ENCODE measurements around the gene TTC34.
"Not testable (repeated sequence)": the region's sequence is repeated elsewhere in the genome, so short reads cannot be mapped to it uniquely, and the experiment has no call there.

GRCh38 chr1:2754597-2754996 lies 46.9 kb downstream of the TTC34 start:
- TF ChIP-seq, protein P1, sequence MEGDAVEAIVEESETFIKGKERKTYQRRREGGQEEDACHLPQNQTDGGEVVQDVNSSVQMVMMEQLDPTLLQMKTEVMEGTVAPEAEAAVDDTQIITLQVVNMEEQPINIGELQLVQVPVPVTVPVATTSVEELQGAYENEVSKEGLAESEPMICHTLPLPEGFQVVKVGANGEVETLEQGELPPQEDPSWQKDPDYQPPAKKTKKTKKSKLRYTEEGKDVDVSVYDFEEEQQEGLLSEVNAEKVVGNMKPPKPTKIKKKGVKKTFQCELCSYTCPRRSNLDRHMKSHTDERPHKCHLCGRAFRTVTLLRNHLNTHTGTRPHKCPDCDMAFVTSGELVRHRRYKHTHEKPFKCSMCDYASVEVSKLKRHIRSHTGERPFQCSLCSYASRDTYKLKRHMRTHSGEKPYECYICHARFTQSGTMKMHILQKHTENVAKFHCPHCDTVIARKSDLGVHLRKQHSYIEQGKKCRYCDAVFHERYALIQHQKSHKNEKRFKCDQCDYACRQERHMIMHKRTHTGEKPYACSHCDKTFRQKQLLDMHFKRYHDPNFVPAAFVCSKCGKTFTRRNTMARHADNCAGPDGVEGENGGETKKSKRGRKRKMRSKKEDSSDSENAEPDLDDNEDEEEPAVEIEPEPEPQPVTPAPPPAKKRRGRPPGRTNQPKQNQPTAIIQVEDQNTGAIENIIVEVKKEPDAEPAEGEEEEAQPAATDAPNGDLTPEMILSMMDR (conservative IDR thresholded peaks at IDR 0.05 in 1 of 2, IDR thresholded peaks at IDR 0.05 in 1 of 2; ENCODE audit: low read depth in 1 of 2, low read length in 2 of 2): not testable (repeated sequence)
- not testable (repeated sequence) for TF ChIP-seq EZH2 (IDR thresholded peaks at IDR 0.05; ENCODE audit: low read length, missing control alignments)

All from fibroblast of lung (primary cell).